Measurements from ENCODE around the gene STX18. TPM values are rescaled to one million over a fixed set of nuclear protein-coding genes. Genes with fewer than 3 reads are reported as not detected.

The STX18 gene
- total RNA-seq, 1 donor from 2014 or later = 24.0 TPM

DNA sequence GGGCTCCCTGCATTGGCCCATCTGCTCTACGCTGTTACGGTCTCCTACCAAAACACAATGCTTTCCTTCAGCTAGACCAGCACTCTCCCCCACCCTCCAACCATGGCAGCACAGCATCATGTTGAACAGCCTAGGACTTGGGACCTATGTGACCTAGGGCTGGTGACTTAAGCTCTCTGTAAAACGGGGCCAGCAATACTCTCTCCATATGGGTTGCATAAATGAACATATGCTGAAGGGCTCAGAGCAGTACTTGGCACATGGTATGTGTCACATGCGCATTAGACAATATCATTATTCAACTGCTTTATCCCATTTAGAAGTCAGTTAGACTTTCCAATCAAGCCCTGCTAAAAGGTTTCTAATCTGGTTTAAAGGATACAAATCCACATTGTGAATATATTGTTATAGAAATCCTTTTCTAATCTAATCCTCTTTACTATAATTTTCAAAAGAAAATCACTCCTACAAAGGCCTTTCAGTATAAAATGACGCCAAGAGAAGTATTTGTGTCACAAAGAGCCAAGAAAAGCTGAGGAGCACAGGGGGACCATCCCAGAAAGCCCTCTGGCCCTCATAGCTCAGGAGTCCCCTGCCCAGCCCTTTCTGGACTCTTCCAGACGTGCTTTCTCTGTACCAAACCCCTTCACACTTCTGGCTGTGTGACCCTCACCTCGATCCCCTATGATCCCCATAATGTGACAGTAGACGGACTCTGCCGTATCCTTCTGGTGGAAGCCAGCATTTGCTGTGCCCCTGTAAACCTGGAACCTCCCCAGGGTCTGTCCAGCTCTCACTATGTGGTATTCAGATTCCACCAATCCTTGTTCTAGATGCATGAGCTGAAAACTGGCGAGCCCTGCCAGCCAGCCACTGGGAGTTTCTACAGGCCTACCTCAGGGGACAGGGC lies 112.6 kb downstream of the STX18 start:
- no peak overlapping the region for H3K4me3 Mint-ChIP-seq (ENCODE audit: unreplicated experiment)
- TF ChIP-seq, protein P1, sequence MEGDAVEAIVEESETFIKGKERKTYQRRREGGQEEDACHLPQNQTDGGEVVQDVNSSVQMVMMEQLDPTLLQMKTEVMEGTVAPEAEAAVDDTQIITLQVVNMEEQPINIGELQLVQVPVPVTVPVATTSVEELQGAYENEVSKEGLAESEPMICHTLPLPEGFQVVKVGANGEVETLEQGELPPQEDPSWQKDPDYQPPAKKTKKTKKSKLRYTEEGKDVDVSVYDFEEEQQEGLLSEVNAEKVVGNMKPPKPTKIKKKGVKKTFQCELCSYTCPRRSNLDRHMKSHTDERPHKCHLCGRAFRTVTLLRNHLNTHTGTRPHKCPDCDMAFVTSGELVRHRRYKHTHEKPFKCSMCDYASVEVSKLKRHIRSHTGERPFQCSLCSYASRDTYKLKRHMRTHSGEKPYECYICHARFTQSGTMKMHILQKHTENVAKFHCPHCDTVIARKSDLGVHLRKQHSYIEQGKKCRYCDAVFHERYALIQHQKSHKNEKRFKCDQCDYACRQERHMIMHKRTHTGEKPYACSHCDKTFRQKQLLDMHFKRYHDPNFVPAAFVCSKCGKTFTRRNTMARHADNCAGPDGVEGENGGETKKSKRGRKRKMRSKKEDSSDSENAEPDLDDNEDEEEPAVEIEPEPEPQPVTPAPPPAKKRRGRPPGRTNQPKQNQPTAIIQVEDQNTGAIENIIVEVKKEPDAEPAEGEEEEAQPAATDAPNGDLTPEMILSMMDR (IDR thresholded peaks at IDR 0.05; ENCODE audit: insufficient read depth, low read depth, low read length) = no peak
- TF ChIP-seq EZH2 (IDR thresholded peaks at IDR 0.05; ENCODE audit: insufficient read depth, low read length) = no peak
- no peak for DNase-seq (ENCODE audit: low read depth)
- Histone ChIP-seq H3K4me3 (ENCODE audit: insufficient read depth, low read depth, low read length) (no peak overlapping the region), H3K4me1 (ENCODE audit: insufficient read depth, low read length) (peaks cover 8% of the 10 kb centered on the region), H3K79me2 (ENCODE audit: insufficient read depth, low read length) (no peaks in the 10 kb centered on the region), H3K27ac (ENCODE audit: low read depth, low read length) (no peak overlapping the region), H4K20me1 (ENCODE audit: insufficient read depth, low read length) (peaks cover 24% of the 10 kb centered on the region), H2AFZ (ENCODE audit: low read depth, low read length) (no peak overlapping the region), H3K9me3 (ENCODE audit: insufficient read depth, low read depth, low read length) (no peaks in the 10 kb centered on the region), H3K9ac (ENCODE audit: low read length) (no peak overlapping the region), H3K36me3 (ENCODE audit: insufficient read depth, low read length) (no peaks in the 10 kb centered on the region), H3K27me3 (ENCODE audit: insufficient read depth, low read length) (no peaks in the 10 kb centered on the region), H3K4me2 (ENCODE audit: low read length) (no peak overlapping the region)
- H3K9me3 Mint-ChIP-seq (ENCODE audit: unreplicated experiment) = no peaks in the 10 kb centered on the region
- H3K27ac Mint-ChIP-seq (ENCODE audit: unreplicated experiment) = peak overlapping the region; percentile 23
- H3K4me1 Mint-ChIP-seq (ENCODE audit: low read depth, unreplicated experiment) = peaks cover 30% of the 10 kb centered on the region
- no peaks in the 10 kb centered on the region for H3K27me3 Mint-ChIP-seq (ENCODE audit: low read depth, unreplicated experiment)
- no peak for FAIRE-seq
- peaks cover 12% of the 10 kb centered on the region for H3K36me3 Mint-ChIP-seq (ENCODE audit: low read depth, unreplicated experiment)

DNA sequence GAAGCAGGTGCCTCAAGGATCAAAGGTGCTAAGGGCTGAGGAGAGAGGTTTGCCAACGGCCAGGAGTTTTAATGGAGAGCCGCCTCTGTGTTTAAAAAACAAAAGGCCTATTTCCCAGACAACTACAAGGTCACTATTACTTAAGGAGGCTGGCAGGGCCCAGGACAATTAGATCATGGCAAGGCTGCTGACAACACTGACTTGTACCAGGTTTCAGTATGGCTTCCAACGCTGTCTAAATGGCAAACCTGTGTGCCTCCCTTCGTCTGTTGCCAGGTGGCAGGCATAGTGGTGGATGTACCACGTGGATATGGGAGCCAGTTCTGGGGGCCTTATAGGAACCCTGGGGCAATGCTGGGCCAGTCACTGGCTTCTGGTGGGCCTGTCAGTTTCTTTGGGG lies 114.0 kb downstream of the STX18 start:
- peak overlapping the region; percentile 43 for H3K9ac ChIP-seq (ENCODE audit: low read length)
- Mint-ChIP-seq H3K9me3 (ENCODE audit: unreplicated experiment) (no peaks in the 10 kb centered on the region), H3K4me3 (ENCODE audit: unreplicated experiment) (no peak overlapping the region), H3K27me3 (ENCODE audit: low read depth, unreplicated experiment) (no peaks in the 10 kb centered on the region), H3K4me1 (ENCODE audit: low read depth, unreplicated experiment) (peaks cover 30% of the 10 kb centered on the region), H3K27ac (ENCODE audit: unreplicated experiment) (peak overlapping the region; percentile 14), H3K36me3 (ENCODE audit: low read depth, unreplicated experiment) (peaks cover 14% of the 10 kb centered on the region)
- no peak overlapping the region for H3K4me3 ChIP-seq (ENCODE audit: insufficient read depth, low read depth, low read length)
- H3K4me1 ChIP-seq (ENCODE audit: insufficient read depth, low read length) = peaks cover 8% of the 10 kb centered on the region
- FAIRE-seq (no peak), DNase-seq (ENCODE audit: low read depth) (no peak)
- H3K27ac ChIP-seq (ENCODE audit: low read depth, low read length) = no peak overlapping the region
- peak overlapping the region; percentile 58 for H3K4me2 ChIP-seq (ENCODE audit: low read length)
- H2AFZ ChIP-seq (ENCODE audit: low read depth, low read length) = no peak overlapping the region
- H3K9me3 ChIP-seq (ENCODE audit: insufficient read depth, low read depth, low read length) = no peaks in the 10 kb centered on the region
- no peaks in the 10 kb centered on the region for H3K79me2 ChIP-seq (ENCODE audit: insufficient read depth, low read length)
- TF ChIP-seq EZH2 (IDR thresholded peaks at IDR 0.05; ENCODE audit: insufficient read depth, low read length) = no peak
- H3K36me3 ChIP-seq (ENCODE audit: insufficient read depth, low read length) = peaks cover 2% of the 10 kb centered on the region
- H4K20me1 ChIP-seq (ENCODE audit: insufficient read depth, low read length) = peaks cover 24% of the 10 kb centered on the region
- H3K27me3 ChIP-seq (ENCODE audit: insufficient read depth, low read length) = no peaks in the 10 kb centered on the region

DNA sequence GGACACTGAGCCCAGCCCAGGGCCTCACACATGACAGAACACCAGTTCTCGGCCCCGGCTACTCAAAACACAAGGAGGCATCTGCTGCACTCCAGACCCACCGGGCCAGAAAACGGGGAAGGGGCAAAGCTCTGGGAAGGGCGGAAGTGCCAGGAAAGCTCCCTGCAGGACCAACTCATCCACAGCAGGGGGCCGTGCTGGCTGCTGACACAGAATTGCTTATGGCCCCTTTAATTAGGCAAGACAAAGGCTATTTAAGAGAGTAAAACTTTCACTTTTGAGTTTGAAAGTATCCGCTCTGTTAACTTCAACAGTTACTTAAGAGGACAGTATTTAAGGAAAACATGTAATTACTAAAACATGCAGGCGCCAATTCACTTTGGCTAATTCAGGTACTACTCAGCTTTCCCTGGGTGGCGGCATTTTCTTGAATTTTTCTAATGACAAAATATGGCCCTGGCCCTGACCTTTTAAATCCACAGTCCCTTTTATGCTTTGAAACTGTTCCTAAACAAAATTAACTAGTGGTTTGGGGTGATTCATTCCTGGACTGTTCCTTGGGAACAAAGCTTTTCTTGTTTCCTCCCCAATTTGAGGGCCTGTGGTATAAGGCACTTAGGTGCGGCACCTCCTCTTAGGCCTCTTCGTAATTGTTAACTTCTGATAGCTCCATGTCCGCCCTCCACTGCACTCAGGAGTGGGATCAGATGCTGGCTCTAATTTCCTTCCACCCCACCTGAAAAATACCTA lies 114.6 kb downstream of the STX18 start:
- Histone ChIP-seq H3K9me3 (ENCODE audit: insufficient read depth, low read depth, low read length) (no peaks in the 10 kb centered on the region), H3K4me2 (ENCODE audit: low read length) (peak overlapping the region; percentile 58), H3K79me2 (ENCODE audit: insufficient read depth, low read length) (no peaks in the 10 kb centered on the region), H2AFZ (ENCODE audit: low read depth, low read length) (no peak overlapping the region), H3K4me1 (ENCODE audit: insufficient read depth, low read length) (peaks cover 8% of the 10 kb centered on the region), H3K9ac (ENCODE audit: low read length) (peak overlapping the region; percentile 43), H3K36me3 (ENCODE audit: insufficient read depth, low read length) (peaks cover 2% of the 10 kb centered on the region), H3K4me3 (ENCODE audit: insufficient read depth, low read depth, low read length) (no peak overlapping the region), H3K27ac (ENCODE audit: low read depth, low read length) (no peak overlapping the region), H3K27me3 (ENCODE audit: insufficient read depth, low read length) (no peaks in the 10 kb centered on the region), H4K20me1 (ENCODE audit: insufficient read depth, low read length) (peaks cover 24% of the 10 kb centered on the region)
- H3K4me1 Mint-ChIP-seq (ENCODE audit: low read depth, unreplicated experiment) = peaks cover 30% of the 10 kb centered on the region
- TF ChIP-seq, protein P1 (IDR thresholded peaks at IDR 0.05; ENCODE audit: insufficient read depth, low read depth, low read length) = no peak
- TF ChIP-seq EZH2 (IDR thresholded peaks at IDR 0.05; ENCODE audit: insufficient read depth, low read length) = no peak
- H3K4me3 Mint-ChIP-seq (ENCODE audit: unreplicated experiment) = peak overlapping the region; percentile 41
- DNase-seq (ENCODE audit: low read depth) = peak; percentile 33
- peaks cover 14% of the 10 kb centered on the region for H3K36me3 Mint-ChIP-seq (ENCODE audit: low read depth, unreplicated experiment)
- no peak for FAIRE-seq
- no peaks in the 10 kb centered on the region for H3K27me3 Mint-ChIP-seq (ENCODE audit: low read depth, unreplicated experiment)
- peak overlapping the region; percentile 14 for H3K27ac Mint-ChIP-seq (ENCODE audit: unreplicated experiment)
- no peaks in the 10 kb centered on the region for H3K9me3 Mint-ChIP-seq (ENCODE audit: unreplicated experiment)

Measured in astrocyte (in vitro differentiated cells and primary cell).